ENCODE data around the gene AANAT.

- TF ChIP-seq CTCF (IDR thresholded peaks at IDR 0.05), result no peak
- no peak for TF ChIP-seq POLR2AphosphoS5 (IDR thresholded peaks at IDR 0.05)
Observed at GRCh38 chr17:76512366-76513305, 45.2 kb downstream of the AANAT start.
